ENCODE measurements around the gene CDV3. TPM values are rescaled to one million over a fixed set of nuclear protein-coding genes. Genes with fewer than 3 reads are reported as not detected.
"Not testable (repeated sequence)": the region's sequence is repeated elsewhere in the genome, so short reads cannot be mapped to it uniquely, and the experiment has no call there.

Gene CDV3
- total RNA-seq = 100 to 1,000 TPM; 241 to 376 (median 350) TPM

GRCh38 chr3:133573629-133574194, at the start of gene CDV3:
Gene CDV3 (plus strand): TSS chr3:133573686. CDS start chr3:133574045, 359 bp downstream.
- Histone ChIP-seq H3K27me3 (no peaks in the 10 kb centered on the region), H3K4me1 (peaks cover 42 to 43% of the 10 kb centered on the region in 2 donors), H3K36me3 (no peaks in the 10 kb centered on the region), H3K4me3 (peak within 1 kb of the TSS; percentile 80 to 100 (median 90)), H3K27ac (peak within 1 kb of the TSS; percentile 96 to 99 (median 98)), H3K9me3 (no peaks in the 10 kb centered on the region)
- DNase-seq (peak in 1 of 2 donors; percentile 4), ATAC-seq (peak; percentile 40 to 51)
- in situ Hi-C loops (cut with MboI; ENCODE audit: low sequenced_read_pairs in 4 of 4) = loop anchor here in 2 of 4 donors (10.0 kb wide), 2 partner anchors 109 to 849 kb away; partner anchors contain the start of gene NPHP3 (in 2 of the 2)
- TF ChIP-seq CTCF (IDR thresholded peaks at IDR 0.05 in 4 of 5, conservative IDR thresholded peaks at IDR 0.05 in 1 of 5) (no peak), POLR2A (IDR thresholded peaks at IDR 0.05) (peak; percentile 81 to 86)
- intact Hi-C loops (cut with DNase I; ENCODE audit: low total_unique reads) = loop anchor here (1.0 to 10.0 kb wide), 10 partner anchors 89 to 1156 kb away; partner anchors contain the start of genes ANAPC13, CEP63, DNAJC13 and NPHP3

- H3K9me3 ChIP-seq; in situ Hi-C loops (cut with MboI; ENCODE audit: low sequenced_read_pairs in 4 of 4); H3K4me1 ChIP-seq; H3K36me3 ChIP-seq; DNase-seq; ATAC-seq; intact Hi-C loops (cut with DNase I; ENCODE audit: low total_unique reads); H3K4me3 ChIP-seq; H3K27me3 ChIP-seq; H3K27ac ChIP-seq: not testable (repeated sequence)
Observed at GRCh38 chr3:133523758-133524157, 49.7 kb upstream of the CDV3 start.

GRCh38 chr3:133525435-133525834, 48.1 kb upstream of the CDV3 start:
- no peak for TF ChIP-seq POLR2A (IDR thresholded peaks at IDR 0.05)
- no peak for TF ChIP-seq CTCF (IDR thresholded peaks at IDR 0.05 in 4 of 5, conservative IDR thresholded peaks at IDR 0.05 in 1 of 5)
- intact Hi-C loops (cut with DNase I; ENCODE audit: low total_unique reads) (no loop called here), in situ Hi-C loops (cut with MboI; ENCODE audit: low sequenced_read_pairs in 4 of 4) (no loop called here)
- H3K9me3 ChIP-seq = no peaks in the 10 kb centered on the region
- H3K4me3 ChIP-seq = no peak overlapping the region
- no peaks in the 10 kb centered on the region for H3K4me1 ChIP-seq
- ATAC-seq = no peak
- H3K27ac ChIP-seq = no peak overlapping the region
- no peaks in the 10 kb centered on the region for H3K27me3 ChIP-seq
- no peak for DNase-seq
- H3K36me3 ChIP-seq = no peaks in the 10 kb centered on the region

GRCh38 chr3:133527081-133527715, 46.3 kb upstream of the CDV3 start:
- TF ChIP-seq POLR2A (IDR thresholded peaks at IDR 0.05) = no peak
- no peak for TF ChIP-seq CTCF (IDR thresholded peaks at IDR 0.05 in 4 of 5, conservative IDR thresholded peaks at IDR 0.05 in 1 of 5)
- Histone ChIP-seq H3K36me3 (no peaks in the 10 kb centered on the region), H3K27me3 (no peaks in the 10 kb centered on the region), H3K9me3 (no peaks in the 10 kb centered on the region), H3K4me1 (no peaks in the 10 kb centered on the region), H3K4me3 (no peak overlapping the region), H3K27ac (no peak overlapping the region)
- intact Hi-C loops (cut with DNase I; ENCODE audit: low total_unique reads) (no loop called here), in situ Hi-C loops (cut with MboI; ENCODE audit: low sequenced_read_pairs in 4 of 4) (no loop called here)
- no peak for DNase-seq
- no peak for ATAC-seq

GRCh38 chr3:133529809-133530208, 43.7 kb upstream of the CDV3 start:
- Histone ChIP-seq H3K27me3 (no peaks in the 10 kb centered on the region), H3K4me3 (no peak overlapping the region), H3K27ac (no peak overlapping the region), H3K4me1 (no peaks in the 10 kb centered on the region), H3K9me3 (no peaks in the 10 kb centered on the region), H3K36me3 (no peaks in the 10 kb centered on the region)
- TF ChIP-seq POLR2A (IDR thresholded peaks at IDR 0.05) (no peak), CTCF (IDR thresholded peaks at IDR 0.05 in 4 of 5, conservative IDR thresholded peaks at IDR 0.05 in 1 of 5) (no peak)
- in situ Hi-C loops (cut with MboI; ENCODE audit: low sequenced_read_pairs in 4 of 4) (no loop called here), intact Hi-C loops (cut with DNase I; ENCODE audit: low total_unique reads) (no loop called here)
- DNase-seq (no peak), ATAC-seq (no peak)

Measured in gastrocnemius medialis (tissue), 4 donors.